ENCODE measurements around the gene ODC1.

The ODC1 gene

DNA sequence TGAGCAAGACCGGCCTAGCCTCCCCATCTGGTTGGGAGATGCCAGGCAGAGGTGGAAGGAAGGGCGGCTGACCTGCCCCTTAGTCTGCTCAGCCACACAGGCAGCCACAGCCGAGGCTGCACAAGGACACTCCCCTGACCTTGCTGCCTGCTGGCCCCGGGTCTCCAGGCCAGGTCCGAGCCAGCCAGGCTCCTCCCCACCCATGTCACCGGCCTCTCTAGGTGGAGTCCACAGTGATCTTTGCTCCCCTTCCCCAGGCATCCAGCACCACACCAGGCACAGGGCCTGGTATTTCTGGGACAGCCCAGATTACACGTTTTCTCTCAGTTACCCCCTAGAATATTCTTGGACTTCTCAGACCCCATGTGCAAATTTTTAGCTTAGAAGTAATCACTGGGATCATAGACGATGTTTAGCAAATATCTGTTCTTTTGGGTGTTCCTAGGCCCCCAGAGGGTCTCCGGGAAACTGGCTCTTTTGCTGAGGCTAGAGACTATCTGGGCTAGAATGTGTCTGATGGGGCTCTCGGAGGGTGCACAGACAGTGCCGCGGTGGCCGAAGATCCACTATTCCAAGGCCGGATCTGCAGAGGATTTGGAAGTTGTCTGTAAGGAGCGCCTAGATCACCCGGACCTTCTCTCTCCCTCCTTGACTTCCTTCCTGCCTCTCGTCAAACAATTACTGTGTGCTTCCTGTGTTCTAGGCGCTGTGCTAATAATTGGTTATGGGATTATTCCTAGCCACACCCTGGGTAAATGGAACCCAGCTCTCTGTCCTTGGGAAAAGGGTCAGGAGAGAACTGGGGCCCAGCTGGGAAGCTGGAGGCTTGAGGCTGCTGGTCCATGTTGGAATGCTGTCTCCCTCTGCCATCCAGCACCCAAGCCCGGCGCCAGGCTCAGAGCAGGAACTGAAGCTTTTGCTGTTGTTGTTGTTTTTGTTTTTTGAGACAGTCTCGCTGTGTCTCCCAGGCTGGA, 46.9 kb downstream of the ODC1 start:
- DNase-seq (ENCODE audit: extremely low read depth, low read depth), result no peak
- TF ChIP-seq, protein P1, sequence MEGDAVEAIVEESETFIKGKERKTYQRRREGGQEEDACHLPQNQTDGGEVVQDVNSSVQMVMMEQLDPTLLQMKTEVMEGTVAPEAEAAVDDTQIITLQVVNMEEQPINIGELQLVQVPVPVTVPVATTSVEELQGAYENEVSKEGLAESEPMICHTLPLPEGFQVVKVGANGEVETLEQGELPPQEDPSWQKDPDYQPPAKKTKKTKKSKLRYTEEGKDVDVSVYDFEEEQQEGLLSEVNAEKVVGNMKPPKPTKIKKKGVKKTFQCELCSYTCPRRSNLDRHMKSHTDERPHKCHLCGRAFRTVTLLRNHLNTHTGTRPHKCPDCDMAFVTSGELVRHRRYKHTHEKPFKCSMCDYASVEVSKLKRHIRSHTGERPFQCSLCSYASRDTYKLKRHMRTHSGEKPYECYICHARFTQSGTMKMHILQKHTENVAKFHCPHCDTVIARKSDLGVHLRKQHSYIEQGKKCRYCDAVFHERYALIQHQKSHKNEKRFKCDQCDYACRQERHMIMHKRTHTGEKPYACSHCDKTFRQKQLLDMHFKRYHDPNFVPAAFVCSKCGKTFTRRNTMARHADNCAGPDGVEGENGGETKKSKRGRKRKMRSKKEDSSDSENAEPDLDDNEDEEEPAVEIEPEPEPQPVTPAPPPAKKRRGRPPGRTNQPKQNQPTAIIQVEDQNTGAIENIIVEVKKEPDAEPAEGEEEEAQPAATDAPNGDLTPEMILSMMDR (IDR thresholded peaks at IDR 0.05; ENCODE audit: low read depth, low read length), result no peak

- TF ChIP-seq, protein P1 (IDR thresholded peaks at IDR 0.05; ENCODE audit: low read depth, low read length), result no peak
- no peak for DNase-seq (ENCODE audit: extremely low read depth, low read depth)
These were observed 47.6 kb downstream of the ODC1 start for GRCh38 chr2:10400568-10400977.

DNA sequence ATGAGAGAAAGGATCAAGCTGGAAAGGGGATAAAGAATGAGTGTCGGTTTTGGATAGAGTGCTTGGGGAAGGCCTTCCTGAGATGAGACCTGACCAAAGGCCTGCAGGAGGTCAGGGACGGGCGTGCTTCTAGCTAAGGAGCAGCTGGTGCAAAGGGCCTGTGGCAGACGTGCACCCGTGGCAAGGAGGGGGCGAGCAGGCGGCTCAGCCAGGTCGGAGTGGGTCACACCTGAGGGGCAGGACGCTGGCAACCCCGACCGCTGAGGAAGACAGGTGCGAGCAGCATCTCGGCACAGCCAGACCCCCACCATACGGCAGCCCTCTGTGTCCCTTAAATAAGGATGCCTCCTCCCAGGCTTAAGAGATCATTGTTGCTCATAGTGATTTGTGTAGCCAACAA, 48.1 kb downstream of the ODC1 start:
- TF ChIP-seq, protein P1 (IDR thresholded peaks at IDR 0.05; ENCODE audit: low read depth, low read length), result no peak

DNA sequence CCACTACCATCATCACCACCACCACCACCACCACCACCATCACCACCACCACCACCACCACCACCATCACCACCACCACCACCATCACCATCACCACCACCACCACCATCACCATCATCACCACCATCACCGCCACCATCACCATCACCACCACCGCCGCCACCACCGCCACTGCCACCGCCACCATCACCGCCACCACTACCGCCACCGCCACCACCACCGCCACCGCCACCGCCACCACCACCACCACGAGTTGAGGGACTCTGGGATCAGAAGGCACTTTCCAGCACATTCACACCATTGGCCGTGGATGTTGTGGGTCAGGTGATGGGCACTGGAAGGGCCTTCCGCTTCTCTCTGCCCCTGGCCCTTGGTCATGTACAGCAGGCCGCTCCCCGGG, 48.8 kb downstream of the ODC1 start:
- TF ChIP-seq, protein P1 (IDR thresholded peaks at IDR 0.05; ENCODE audit: low read depth, low read length), result no peak
- DNase-seq (ENCODE audit: extremely low read depth, low read depth), result no peak

More for the DNA sequence above, 48.1 kb downstream of the ODC1 start:
- DNase-seq (ENCODE audit: extremely low read depth, low read depth), result no peak

DNA sequence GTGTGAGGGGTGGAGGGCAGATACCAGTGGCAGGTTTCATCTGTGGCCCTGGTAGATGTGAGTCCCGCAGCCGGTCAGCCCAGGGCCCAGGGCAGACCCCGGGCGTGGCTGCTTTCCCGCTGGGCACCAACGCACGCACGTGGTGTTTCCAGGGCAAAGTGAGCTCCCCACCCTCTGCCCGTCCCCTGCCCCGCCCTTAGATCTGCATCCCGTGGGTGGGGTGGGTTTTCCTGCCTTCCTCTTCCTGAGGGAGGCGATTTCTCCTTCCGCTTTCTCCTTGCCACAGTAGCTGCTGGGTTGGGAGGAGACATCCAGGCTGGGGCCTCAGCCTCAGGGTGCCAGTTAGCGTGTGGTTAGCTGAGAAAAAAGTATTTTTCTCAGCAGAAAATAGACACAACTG, 49.6 kb downstream of the ODC1 start:
- DNase-seq (ENCODE audit: extremely low read depth, low read depth), result no peak
- TF ChIP-seq, protein P1 (IDR thresholded peaks at IDR 0.05; ENCODE audit: low read depth, low read length), result no peak

GRCh38 chr2:10397878-10398277, 50.2 kb downstream of the ODC1 start:
- TF ChIP-seq, protein P1 (IDR thresholded peaks at IDR 0.05; ENCODE audit: low read depth, low read length), result no peak
- no peak for DNase-seq (ENCODE audit: extremely low read depth, low read depth)

GRCh38 chr2:10397297-10397875, 50.7 kb downstream of the ODC1 start:
- no peak for DNase-seq (ENCODE audit: extremely low read depth, low read depth)
- TF ChIP-seq, protein P1 (IDR thresholded peaks at IDR 0.05; ENCODE audit: low read depth, low read length), result no peak
